OCI-LY1 (cell line): ENCODE results near the gene SYCN.

Experiments used
- H2AFZ ChIP-seq: fragments of 200-600 bp; sonication (generic), shearing (Covaris generic); 2 replicates; pipeline ENCODE4 v1.6.0; 2014; ENCODE audit warnings: antibody characterized with exemption, mild to moderate bottlenecking, low read length
- H3F3A ChIP-seq: fragments of 200-600 bp; sonication (generic), shearing (Covaris generic); 2 replicates; pipeline ENCODE4 v1.6.0; 2014; ENCODE audit warnings: mild to moderate bottlenecking, antibody characterized with exemption, low read length, moderate library complexity; ENCODE audit not compliant: insufficient read depth
- H3K27ac ChIP-seq: fragments of 200-600 bp; sonication (generic); 2 replicates; pipeline ENCODE4 v1.5.1; 2014; ENCODE audit warnings: low read length, mixed run types, mild to moderate bottlenecking, low read depth; ENCODE audit not compliant: poor library complexity, severe bottlenecking
- H3K27me3 ChIP-seq: fragments of 200-600 bp; sonication (generic); 2 replicates; pipeline ENCODE4 v1.6.0; 2014; ENCODE audit warnings: antibody characterized with exemption, mild to moderate bottlenecking, low read length, moderate library complexity; ENCODE audit not compliant: insufficient read depth
- H3K36me3 ChIP-seq: fragments of 200-600 bp; sonication (generic); 2 replicates; pipeline ENCODE4 v1.6.1; 2014; ENCODE audit warnings: mild to moderate bottlenecking, antibody characterized with exemption, low read length, moderate library complexity, mixed read lengths; ENCODE audit not compliant: insufficient read depth
- H3K4me1 ChIP-seq: fragments of 200-600 bp; sonication (generic); 2 replicates; pipeline ENCODE4 v1.5.1; 2014; ENCODE audit warnings: mild to moderate bottlenecking, low read length, moderate library complexity; ENCODE audit not compliant: insufficient read depth, severe bottlenecking
- H3K4me2 ChIP-seq: fragments of 200-600 bp; sonication (generic), shearing (Covaris generic); 2 replicates; pipeline ENCODE4 v1.6.1; 2014; ENCODE audit warnings: low read length
- H3K4me3 ChIP-seq: fragments of 200-600 bp; sonication (generic); 2 replicates; pipeline ENCODE4 v1.5.1; 2014; ENCODE audit warnings: low read length, low read depth, mild to moderate bottlenecking, mixed read lengths; ENCODE audit not compliant: poor library complexity, severe bottlenecking
- H3K79me2 ChIP-seq: fragments of 200-600 bp; shearing (Covaris generic); 2 replicates; pipeline ENCODE4 v1.6.1; 2016; ENCODE audit warnings: mixed run types, low read length, mixed read lengths; ENCODE audit not compliant: insufficient read depth
- H3K9ac ChIP-seq: fragments of 200-600 bp; sonication (generic), shearing (Covaris generic); 2 replicates; pipeline ENCODE4 v1.6.1; 2014; ENCODE audit warnings: mild to moderate bottlenecking, low read length, mixed read lengths
- H3K9me2 ChIP-seq: fragments of 200-600 bp; sonication (generic), shearing (Covaris generic); 2 replicates; pipeline ENCODE4 v1.6.1; 2014; ENCODE audit warnings: low read depth, mild to moderate bottlenecking, low read length, mixed read lengths
- H3K9me3 ChIP-seq: fragments of 200-600 bp; shearing (Covaris generic); 2 replicates; pipeline ENCODE4 v1.6.1; 2014; ENCODE audit warnings: low read length, mixed read lengths
- H4K20me1 ChIP-seq: fragments of 200-600 bp; sonication (generic), shearing (Covaris generic); 2 replicates; pipeline ENCODE4 v1.6.0; 2016; ENCODE audit warnings: mild to moderate bottlenecking, low read length; ENCODE audit not compliant: insufficient read depth
- EZH2 ChIP-seq: fragments of 200-600 bp; sonication (generic), shearing (Covaris generic); IDR thresholded peaks from 2 replicates; pipeline ENCODE4 v1.8.0; 2017; ENCODE audit warnings: borderline replicate concordance, mixed run types, mild to moderate bottlenecking, antibody characterized with exemption, low read length, moderate library complexity, mixed read lengths
- TF ChIP-seq, protein P1 (sequence below): fragments of 200-600 bp; sonication (generic), shearing (Covaris generic); IDR thresholded peaks from 2 replicates; pipeline ENCODE4 v1.5.1; 2017; ENCODE audit warnings: mild to moderate bottlenecking, antibody characterized with exemption, low read length, moderate library complexity, mixed read lengths

Gene SYCN

DNA sequence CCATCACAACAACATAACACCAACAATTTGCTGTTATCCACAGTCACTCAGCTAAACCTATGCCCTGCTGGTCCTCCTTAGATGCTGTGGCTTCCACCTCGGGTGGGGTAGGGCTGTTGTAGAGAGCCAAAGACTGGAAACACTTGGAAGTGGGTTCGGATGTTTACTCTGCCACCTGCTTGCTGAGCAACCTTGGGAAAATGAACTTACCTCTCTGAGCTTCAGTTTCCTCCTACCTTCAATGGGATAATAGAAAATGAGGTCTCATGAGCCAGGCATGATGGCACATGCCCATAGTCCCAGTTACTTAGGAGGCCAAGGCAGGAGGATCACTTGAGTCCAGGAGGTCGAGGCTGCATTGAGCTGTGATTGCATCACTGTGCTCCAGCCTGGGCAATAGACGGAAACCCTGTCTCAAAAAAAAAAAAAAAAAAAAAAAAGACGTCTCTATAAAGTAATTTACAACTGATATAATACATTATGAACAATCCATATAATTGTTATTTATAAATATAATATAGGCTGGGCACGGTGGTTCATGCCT is 3.3 kb upstream of the SYCN start:
- no peak overlapping the region for H3K9ac ChIP-seq
- H3K36me3 ChIP-seq = no peaks in the 10 kb centered on the region
- H3K4me2 ChIP-seq = no peak overlapping the region
- H3K4me1 ChIP-seq = no peaks in the 10 kb centered on the region
- H3K9me3 ChIP-seq = no peaks in the 10 kb centered on the region
- TF ChIP-seq, protein P1, sequence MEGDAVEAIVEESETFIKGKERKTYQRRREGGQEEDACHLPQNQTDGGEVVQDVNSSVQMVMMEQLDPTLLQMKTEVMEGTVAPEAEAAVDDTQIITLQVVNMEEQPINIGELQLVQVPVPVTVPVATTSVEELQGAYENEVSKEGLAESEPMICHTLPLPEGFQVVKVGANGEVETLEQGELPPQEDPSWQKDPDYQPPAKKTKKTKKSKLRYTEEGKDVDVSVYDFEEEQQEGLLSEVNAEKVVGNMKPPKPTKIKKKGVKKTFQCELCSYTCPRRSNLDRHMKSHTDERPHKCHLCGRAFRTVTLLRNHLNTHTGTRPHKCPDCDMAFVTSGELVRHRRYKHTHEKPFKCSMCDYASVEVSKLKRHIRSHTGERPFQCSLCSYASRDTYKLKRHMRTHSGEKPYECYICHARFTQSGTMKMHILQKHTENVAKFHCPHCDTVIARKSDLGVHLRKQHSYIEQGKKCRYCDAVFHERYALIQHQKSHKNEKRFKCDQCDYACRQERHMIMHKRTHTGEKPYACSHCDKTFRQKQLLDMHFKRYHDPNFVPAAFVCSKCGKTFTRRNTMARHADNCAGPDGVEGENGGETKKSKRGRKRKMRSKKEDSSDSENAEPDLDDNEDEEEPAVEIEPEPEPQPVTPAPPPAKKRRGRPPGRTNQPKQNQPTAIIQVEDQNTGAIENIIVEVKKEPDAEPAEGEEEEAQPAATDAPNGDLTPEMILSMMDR = no peak
- no peaks in the 10 kb centered on the region for H3K79me2 ChIP-seq
- 0 out of 2 replicates have a peak, but pooled peaks cover 5% of the 10 kb centered on the region for H3K27me3 ChIP-seq
- no peak overlapping the region for H3K4me3 ChIP-seq
- H4K20me1 ChIP-seq = no peaks in the 10 kb centered on the region
- H2AFZ ChIP-seq = no peak overlapping the region
- no peaks in the 10 kb centered on the region for H3F3A ChIP-seq
- H3K27ac ChIP-seq = no peak overlapping the region
- no peaks in the 10 kb centered on the region for H3K9me2 ChIP-seq

DNA sequence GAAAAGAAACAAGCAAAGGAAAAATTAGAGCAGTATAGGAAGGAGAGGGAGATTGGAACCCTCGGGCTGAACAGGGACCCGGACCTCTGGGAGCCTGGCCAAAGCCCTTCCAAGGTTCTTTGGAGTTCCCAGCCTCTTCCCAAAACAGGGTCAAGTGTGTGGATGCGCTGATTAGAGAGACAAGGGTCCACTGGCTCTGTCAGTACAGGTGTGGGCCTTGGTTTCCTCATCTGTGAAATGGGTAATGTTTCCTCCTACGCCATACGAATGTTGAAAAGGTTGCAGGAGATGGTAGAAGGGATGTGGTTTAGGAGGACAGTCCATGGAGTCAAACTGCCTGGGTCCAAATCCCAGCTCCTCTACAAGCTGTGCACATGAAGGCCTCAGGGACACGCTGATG is 2.1 kb upstream of the SYCN start:
- TF ChIP-seq, protein P1 = no peak
- TF ChIP-seq EZH2 = no peak
- H3K27ac ChIP-seq = no peak overlapping the region
- H3K9me3 ChIP-seq = no peaks in the 10 kb centered on the region
- no peaks in the 10 kb centered on the region for H3K4me1 ChIP-seq
- H3F3A ChIP-seq = no peaks in the 10 kb centered on the region
- no peaks in the 10 kb centered on the region for H3K36me3 ChIP-seq
- H3K9me2 ChIP-seq = no peaks in the 10 kb centered on the region
- no peak overlapping the region for H3K9ac ChIP-seq
- no peak overlapping the region for H2AFZ ChIP-seq
- H4K20me1 ChIP-seq = no peaks in the 10 kb centered on the region
- H3K27me3 ChIP-seq = 0 out of 2 replicates have a peak, but pooled peaks cover 5% of the 10 kb centered on the region
- H3K4me2 ChIP-seq = no peak overlapping the region
- H3K79me2 ChIP-seq = no peaks in the 10 kb centered on the region
- no peak overlapping the region for H3K4me3 ChIP-seq

DNA sequence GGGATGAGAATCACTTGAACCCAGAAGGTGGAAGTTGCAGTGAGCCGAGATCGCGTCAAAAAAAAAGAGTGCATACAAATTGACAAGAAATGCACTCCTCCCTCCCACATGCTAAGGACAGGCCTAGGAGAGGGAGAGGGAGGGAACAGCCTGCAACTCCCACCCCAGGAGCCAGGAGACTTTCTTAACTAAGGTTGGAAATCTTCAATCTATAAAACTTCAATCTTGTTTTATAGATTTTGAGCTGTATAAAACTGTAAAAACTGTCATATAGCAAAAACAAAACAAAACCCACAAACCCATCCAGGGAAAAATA is 1.3 kb upstream of the SYCN start:
- Histone ChIP-seq H3K9me2 (no peaks in the 10 kb centered on the region), H3F3A (no peaks in the 10 kb centered on the region), H3K4me3 (no peak overlapping the region), H3K4me1 (no peaks in the 10 kb centered on the region), H3K4me2 (no peak overlapping the region), H3K79me2 (no peaks in the 10 kb centered on the region), H3K36me3 (no peaks in the 10 kb centered on the region), H2AFZ (no peak overlapping the region), H4K20me1 (no peaks in the 10 kb centered on the region), H3K27ac (no peak overlapping the region), H3K9me3 (no peaks in the 10 kb centered on the region), H3K9ac (no peak overlapping the region), H3K27me3 (0 out of 2 replicates have a peak, but pooled peaks cover 5% of the 10 kb centered on the region)
- no peak for TF ChIP-seq EZH2
- TF ChIP-seq, protein P1 = no peak
